ENCODE data around the gene ERC2.

DNA sequence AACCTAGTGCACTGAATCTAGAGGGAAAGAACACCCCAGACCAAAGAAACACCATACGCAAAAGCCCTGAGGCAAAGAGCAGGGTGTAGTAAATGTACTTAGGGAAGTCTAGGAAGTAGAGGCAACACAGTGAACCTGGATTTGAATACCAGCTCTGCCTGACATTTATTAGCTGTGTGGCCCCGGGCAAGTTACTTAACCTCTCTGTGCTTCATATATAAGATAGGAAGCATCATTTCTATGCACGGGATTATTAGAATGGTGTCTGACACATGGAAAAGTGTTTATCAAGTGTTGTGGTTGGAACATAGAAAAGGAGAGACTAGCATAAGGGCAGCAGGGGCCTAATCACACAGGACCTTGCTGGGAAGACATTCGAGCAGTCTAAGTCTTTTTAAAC is 132.2 kb downstream of the ERC2 start:
- TF ChIP-seq GABPB1 (CRISPR knock-in tag; IDR thresholded peaks at IDR 0.05) (no peak), RNF219 (CRISPR knock-in tag; IDR thresholded peaks at IDR 0.05) (no peak), ZBTB33 (CRISPR knock-in tag; IDR thresholded peaks at IDR 0.05) (no peak)
